Left forelimb (tissue), 1 donor: ENCODE data around the gene KRT85.

Source experiments
- DNase-seq: peaks from one replicate; pipeline ENCODE4 v3.0.0-alpha.2; 2018; ENCODE audit warnings: low spot score

Gene KRT85

DNA sequence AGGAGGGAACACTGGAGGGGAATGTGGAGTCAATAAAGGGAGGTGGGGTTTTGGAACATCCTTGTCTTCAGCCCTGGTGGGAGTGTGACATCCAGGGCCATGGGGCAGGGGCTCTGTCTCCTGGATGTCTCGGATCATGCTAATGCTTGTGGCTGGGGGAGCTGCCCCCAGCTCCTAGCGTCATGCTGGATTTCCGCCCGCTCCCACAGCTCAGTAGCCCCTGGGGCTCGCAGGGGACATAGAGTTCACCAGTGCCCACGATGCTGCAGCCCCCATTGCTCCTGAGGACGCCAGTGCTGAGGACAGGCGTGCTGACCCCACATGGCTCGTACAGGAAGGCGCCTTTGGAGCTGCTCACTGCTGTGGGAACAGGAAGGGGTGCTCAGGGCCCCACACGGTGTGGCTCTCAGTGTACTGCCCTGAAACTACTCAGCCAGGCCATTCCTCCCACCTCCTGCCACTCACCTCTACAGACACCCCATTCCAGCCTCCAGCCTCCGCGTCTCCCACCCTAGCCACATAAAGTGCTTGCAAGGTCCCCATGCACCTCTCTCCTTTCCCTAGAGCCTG lies 27.6 kb upstream of the KRT85 start:
- DNase-seq, result no peak

- no peak for DNase-seq
These were observed 25.3 kb upstream of the KRT85 start for GRCh38 chr12:52392465-52393007.

DNA sequence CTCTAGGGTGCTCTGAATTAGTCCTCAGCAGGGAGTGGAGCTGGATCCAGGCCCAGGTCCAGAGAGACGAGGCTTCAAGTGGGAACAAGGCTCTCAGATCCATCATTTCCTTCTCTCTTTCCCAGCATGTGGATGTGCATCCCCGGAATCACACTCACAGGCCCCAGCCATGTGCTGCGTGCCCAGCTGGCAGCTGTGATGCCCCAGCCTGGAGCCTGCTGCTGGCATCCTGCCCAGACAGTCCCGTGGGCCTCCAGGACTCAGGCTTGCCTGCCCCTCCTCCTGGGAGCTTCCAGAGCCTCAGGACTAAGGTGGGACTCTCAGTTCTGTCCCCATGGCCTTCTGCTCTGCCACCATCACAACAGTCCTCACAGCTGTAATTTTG lies 24.3 kb upstream of the KRT85 start:
- no peak for DNase-seq

- no peak for DNase-seq
These were observed 23.7 kb upstream of the KRT85 start for GRCh38 chr12:52390739-52391617.

- no peak for DNase-seq
These were observed 22.3 kb upstream of the KRT85 start for GRCh38 chr12:52389313-52390207.

DNA sequence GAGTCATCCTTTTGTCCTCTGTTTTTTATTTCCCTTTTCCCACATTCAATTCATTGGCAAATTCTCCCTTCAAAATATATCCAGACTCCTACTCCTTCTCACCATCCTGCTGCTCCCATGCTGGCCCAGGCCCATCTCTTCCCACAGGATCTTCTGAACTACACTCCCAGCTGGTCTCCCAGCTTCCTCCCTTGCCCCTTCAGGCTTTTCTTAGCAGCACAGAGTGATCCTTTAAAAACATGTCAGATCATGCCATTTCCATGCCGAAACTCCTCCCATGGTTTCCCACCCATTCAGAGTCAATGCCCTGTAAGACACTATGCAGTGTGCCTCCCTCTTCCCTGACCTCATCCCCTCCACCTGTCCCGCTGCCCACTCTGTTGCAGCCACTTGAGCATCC lies 20.6 kb upstream of the KRT85 start:
- DNase-seq, result no peak

- no peak for DNase-seq
These were observed 18.0 kb upstream of the KRT85 start, which contains the start of gene KRT84 for GRCh38 chr12:52385226-52385702. KRT84 (minus strand) TSS chr12:52385652; CDS start chr12:52385585, 67 bp downstream.

- no peak for DNase-seq
These were observed 16.1 kb upstream of the KRT85 start for GRCh38 chr12:52383331-52383730.

GRCh38 chr12:52382854-52383253 lies 15.6 kb upstream of the KRT85 start:
- no peak for DNase-seq

DNA sequence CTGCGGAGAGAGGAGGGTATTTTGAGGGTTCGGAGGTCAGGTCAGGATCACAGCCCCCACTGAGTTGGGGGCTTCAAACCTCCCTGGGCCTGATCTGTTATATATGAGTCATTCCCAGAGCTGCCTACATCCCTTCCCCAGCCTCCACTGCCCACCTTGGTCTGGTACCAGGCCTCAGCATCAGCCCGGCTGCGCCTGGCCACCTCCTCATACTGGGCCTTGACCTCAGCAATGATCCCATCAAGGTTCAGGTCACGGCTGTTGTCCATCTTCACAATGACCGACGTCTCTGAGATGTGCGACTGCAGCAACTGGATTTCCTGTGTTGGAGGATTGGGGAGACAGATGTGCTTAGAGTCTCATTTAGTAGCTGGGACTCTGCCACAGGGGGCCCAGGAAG lies 13.9 kb upstream of the KRT85 start:
- DNase-seq, result no peak

GRCh38 chr12:52380271-52380694 lies 13.0 kb upstream of the KRT85 start:
- DNase-seq, result no peak

GRCh38 chr12:52379536-52379935 lies 12.3 kb upstream of the KRT85 start:
- DNase-seq, result no peak

GRCh38 chr12:52378091-52378490 lies 10.8 kb upstream of the KRT85 start:
- no peak for DNase-seq

GRCh38 chr12:52377266-52377665 lies 10.0 kb upstream of the KRT85 start:
- DNase-seq, result no peak

DNA sequence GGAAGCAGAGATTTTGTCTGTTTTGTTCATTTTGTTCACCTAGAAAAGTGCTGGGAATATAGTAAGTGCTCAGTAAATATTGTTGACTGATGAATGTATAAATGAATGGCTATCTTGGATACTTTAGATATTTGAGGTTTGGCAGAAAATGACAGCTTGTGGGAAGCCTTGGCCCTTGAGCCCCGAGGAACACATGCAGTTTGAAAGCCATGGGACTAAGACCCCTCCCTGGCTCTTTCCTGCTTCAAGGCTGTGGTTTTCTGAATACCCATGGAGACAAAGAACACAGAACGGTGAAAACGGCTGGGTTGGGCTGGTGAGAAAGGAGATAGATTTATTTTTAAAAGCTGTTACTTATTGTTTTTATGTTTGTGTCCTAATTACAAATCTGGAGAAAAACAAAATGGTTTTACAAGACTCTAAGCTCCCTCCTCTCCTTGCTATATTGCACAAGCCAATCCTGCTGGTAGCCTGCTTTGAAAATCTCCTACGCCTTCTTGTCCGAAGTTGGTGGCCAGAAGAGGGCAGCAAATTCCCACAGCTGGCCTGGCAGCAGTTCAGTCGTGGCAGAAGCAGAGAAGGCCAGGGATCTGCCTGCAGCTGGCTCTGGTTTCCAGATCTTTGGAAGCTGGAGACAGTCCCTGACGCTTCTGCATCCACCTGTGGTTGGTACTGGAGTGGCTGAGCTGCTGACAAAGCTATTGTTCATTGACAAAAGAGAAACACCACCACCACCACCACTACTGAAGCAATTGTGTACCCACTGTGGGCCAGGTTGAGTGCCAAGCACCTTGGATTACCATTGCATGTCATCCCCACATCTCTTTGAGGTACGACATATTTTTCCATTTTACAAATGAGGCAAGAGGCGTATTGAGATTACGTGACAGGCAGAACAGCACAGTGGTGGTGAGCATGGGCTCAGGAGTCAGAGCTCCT lies 5.2 kb upstream of the KRT85 start:
- DNase-seq, result peak; percentile 85

GRCh38 chr12:52371716-52372115 lies 4.4 kb upstream of the KRT85 start:
- DNase-seq, result no peak

GRCh38 chr12:52370926-52371608 lies 3.8 kb upstream of the KRT85 start:
- DNase-seq, result no peak

DNA sequence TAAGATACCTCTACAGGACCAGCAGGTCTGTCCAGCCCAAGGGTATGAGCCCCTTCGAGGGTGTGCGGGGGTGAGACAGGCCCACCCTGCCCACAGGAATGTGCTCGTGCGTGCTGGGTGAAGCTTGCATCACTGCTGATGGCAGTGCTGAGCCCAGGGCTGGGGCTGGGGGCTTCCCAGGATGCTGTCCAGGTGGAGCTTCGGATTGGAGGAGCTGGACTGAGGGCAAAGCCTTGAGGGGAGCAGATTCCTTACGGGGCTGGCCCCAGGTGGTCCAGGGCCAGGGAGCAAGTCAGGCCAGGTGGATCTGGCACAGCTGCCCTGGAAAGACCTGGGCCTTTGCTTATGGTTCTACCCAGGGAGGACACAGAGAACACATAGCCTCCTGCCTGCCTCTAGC lies 2.5 kb upstream of the KRT85 start:
- DNase-seq, result no peak

- no peak for DNase-seq
These were observed 1.9 kb upstream of the KRT85 start for GRCh38 chr12:52369211-52369610.

DNA sequence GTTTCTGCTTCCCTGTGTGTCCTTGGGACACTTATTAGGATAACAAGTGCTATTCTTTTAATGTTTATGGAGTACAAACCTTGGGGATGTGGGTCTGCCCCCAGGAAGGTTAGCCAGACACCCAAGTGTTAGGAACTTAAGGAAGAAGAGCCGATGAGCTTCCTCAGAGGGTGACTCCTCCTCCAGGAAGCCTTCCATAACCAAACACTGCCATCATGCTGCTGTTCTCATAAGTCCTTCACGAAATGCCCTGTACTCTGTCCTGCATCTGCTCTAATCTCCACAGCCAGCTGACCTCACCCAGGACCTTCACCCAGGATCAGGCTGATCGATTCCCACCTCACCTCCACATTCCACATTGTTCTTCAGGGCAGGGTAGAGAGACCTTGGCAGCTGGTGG lies 1.2 kb upstream of the KRT85 start:
- DNase-seq, result no peak
